RWPE2 (cell line): ENCODE measurements around the gene RAD23B.

ENCODE experiments used
- ATAC-seq: fragments of 200-7000 bp; cut with Tn5 transposase; 3 replicates; pipeline ENCODE4 v1.9.1; 2021; ENCODE audit warnings: low read depth
- DNase-seq: peaks from one replicate; pipeline ENCODE4 v3.0.0-alpha.2; 2020; ENCODE audit warnings: low spot score
- H3K27ac ChIP-seq: fragments of 450-650 bp; 2 replicates; pipeline ENCODE4 v1.5.1; 2017; ENCODE audit warnings: mild to moderate bottlenecking; ENCODE audit not compliant: poor library complexity, severe bottlenecking
- H3K27me3 ChIP-seq: fragments of 250-450 bp; sonication (Bioruptor Pico); 2 replicates; pipeline ENCODE4 v1.5.1; 2021; ENCODE audit warnings: mild to moderate bottlenecking, moderate library complexity; ENCODE audit not compliant: insufficient read depth, poor library complexity, severe bottlenecking
- H3K36me3 ChIP-seq: fragments of 250-450 bp; sonication (Bioruptor Pico); 2 replicates; pipeline ENCODE4 v1.5.1; 2020; ENCODE audit warnings: low read depth, mild to moderate bottlenecking, moderate library complexity
- H3K4me1 ChIP-seq: fragments of 250-450 bp; sonication (Bioruptor Pico); 2 replicates; pipeline ENCODE4 v1.5.1; 2021; ENCODE audit warnings: mild to moderate bottlenecking, moderate library complexity; ENCODE audit not compliant: insufficient read depth, poor library complexity, severe bottlenecking
- H3K4me3 ChIP-seq: fragments of 250-450 bp; sonication (Bioruptor Pico); 2 replicates; pipeline ENCODE4 v1.5.1; 2021; ENCODE audit warnings: mild to moderate bottlenecking, moderate library complexity; ENCODE audit not compliant: severe bottlenecking
- H3K9me3 ChIP-seq: fragments of 250-450 bp; sonication (Bioruptor Pico); 2 replicates; pipeline ENCODE4 v1.5.1; 2021; ENCODE audit warnings: mild to moderate bottlenecking, moderate library complexity; ENCODE audit not compliant: severe bottlenecking
- CTCF ChIP-seq: fragments of 450-650 bp; IDR thresholded peaks from one replicate; pipeline ENCODE4 v1.5.1; 2017; ENCODE audit warnings: mild to moderate bottlenecking, moderate library complexity; ENCODE audit not compliant: poor library complexity, severe bottlenecking

Gene RAD23B

GRCh38 chr9:107308461-107308860 lies 25.4 kb downstream of the RAD23B start:
- no peak for ATAC-seq
- no peak for DNase-seq
- H3K36me3 ChIP-seq: peaks cover 95% of the 10 kb centered on the region
- H3K4me1 ChIP-seq: no peaks in the 10 kb centered on the region
- no peak for TF ChIP-seq CTCF
- no peak overlapping the region for H3K27ac ChIP-seq
- no peak overlapping the region for H3K4me3 ChIP-seq
- H3K9me3 ChIP-seq: no peaks in the 10 kb centered on the region
- H3K27me3 ChIP-seq: no peaks in the 10 kb centered on the region

GRCh38 chr9:107309271-107309670 lies 26.2 kb downstream of the RAD23B start:
- no peaks in the 10 kb centered on the region for H3K9me3 ChIP-seq
- H3K4me1 ChIP-seq: no peaks in the 10 kb centered on the region
- DNase-seq (no peak), ATAC-seq (no peak)
- H3K27ac ChIP-seq: no peak overlapping the region
- no peak overlapping the region for H3K4me3 ChIP-seq
- peaks cover 95% of the 10 kb centered on the region for H3K36me3 ChIP-seq
- no peaks in the 10 kb centered on the region for H3K27me3 ChIP-seq
- TF ChIP-seq CTCF: no peak

GRCh38 chr9:107312376-107313050 lies 29.4 kb downstream of the RAD23B start:
- H3K36me3 ChIP-seq: peaks cover 89% of the 10 kb centered on the region
- no peak for ATAC-seq
- H3K27ac ChIP-seq: no peak overlapping the region
- no peak for DNase-seq
- H3K9me3 ChIP-seq: no peaks in the 10 kb centered on the region
- TF ChIP-seq CTCF: no peak
- H3K27me3 ChIP-seq: no peaks in the 10 kb centered on the region
- no peak overlapping the region for H3K4me3 ChIP-seq
- H3K4me1 ChIP-seq: peaks cover 4% of the 10 kb centered on the region

GRCh38 chr9:107313555-107314096 lies 30.5 kb downstream of the RAD23B start:
- no peak overlapping the region for H3K4me3 ChIP-seq
- no peak overlapping the region for H3K27ac ChIP-seq
- H3K9me3 ChIP-seq: no peaks in the 10 kb centered on the region
- no peak for DNase-seq
- H3K4me1 ChIP-seq: peaks cover 4% of the 10 kb centered on the region
- no peak for ATAC-seq
- peaks cover 91% of the 10 kb centered on the region for H3K36me3 ChIP-seq
- no peaks in the 10 kb centered on the region for H3K27me3 ChIP-seq
- TF ChIP-seq CTCF: no peak

- Histone ChIP-seq H3K4me3 (no peak overlapping the region), H3K9me3 (no peaks in the 10 kb centered on the region), H3K27ac (no peak overlapping the region), H3K36me3 (peaks cover 90% of the 10 kb centered on the region), H3K4me1 (peaks cover 4% of the 10 kb centered on the region), H3K27me3 (no peaks in the 10 kb centered on the region)
- TF ChIP-seq CTCF: no peak
- no peak for DNase-seq
- no peak for ATAC-seq
Measured at GRCh38 chr9:107314763-107315162, 31.7 kb downstream of the RAD23B start.
